SH-SY5Y (cell line): ENCODE data around the gene DNAJB13.

Experiments
- GATA2 ChIP-seq: IDR thresholded peaks from 2 replicates; pipeline ENCODE4 v1.6.1; 2011; ENCODE audit warnings: mild to moderate bottlenecking, low read depth, low read length
- GATA3 ChIP-seq: IDR thresholded peaks from 2 replicates; pipeline ENCODE4 v1.6.1; 2011; ENCODE audit warnings: low read depth, mild to moderate bottlenecking, low read length, moderate library complexity

- TF ChIP-seq GATA3 (no peak), GATA2 (no peak)
Observed at GRCh38 chr11:73991471-73992006, 40.7 kb downstream of the DNAJB13 start.
